ENCODE results near the gene GABRR2.

Gene GABRR2

DNA sequence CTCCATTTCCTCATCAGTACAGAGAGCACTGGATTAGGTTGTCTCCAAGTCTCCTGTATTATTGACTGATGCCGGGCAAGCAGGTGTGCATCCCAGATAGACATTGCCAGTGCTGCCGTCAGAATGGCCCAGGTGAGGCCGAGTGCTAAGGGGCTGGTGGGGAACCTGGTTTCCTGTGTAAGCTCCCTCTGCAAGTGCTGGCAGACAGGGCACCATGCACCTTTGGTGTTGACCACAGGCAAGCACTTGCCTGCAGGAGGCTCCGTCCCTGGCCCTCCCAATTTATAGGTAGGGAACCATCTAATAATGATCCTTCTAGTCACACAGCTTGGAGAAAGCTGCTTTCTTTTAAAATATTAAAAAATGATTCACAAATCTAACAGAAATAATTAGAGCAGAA, 98.7 kb downstream of the GABRR2 start:
- TF ChIP-seq TOX (CRISPR knock-in tag; IDR thresholded peaks at IDR 0.05; ENCODE audit: borderline replicate concordance) (no peak), OSR1 (CRISPR knock-in tag; IDR thresholded peaks at IDR 0.05) (no peak), BACH2 (CRISPR knock-in tag; IDR thresholded peaks at IDR 0.05; ENCODE audit: borderline replicate concordance) (no peak), TCF4 (CRISPR knock-in tag; IDR thresholded peaks at IDR 0.05; ENCODE audit: borderline replicate concordance) (no peak), RARB (CRISPR knock-in tag; IDR thresholded peaks at IDR 0.05) (no peak)
- TF ChIP-seq, protein P1, sequence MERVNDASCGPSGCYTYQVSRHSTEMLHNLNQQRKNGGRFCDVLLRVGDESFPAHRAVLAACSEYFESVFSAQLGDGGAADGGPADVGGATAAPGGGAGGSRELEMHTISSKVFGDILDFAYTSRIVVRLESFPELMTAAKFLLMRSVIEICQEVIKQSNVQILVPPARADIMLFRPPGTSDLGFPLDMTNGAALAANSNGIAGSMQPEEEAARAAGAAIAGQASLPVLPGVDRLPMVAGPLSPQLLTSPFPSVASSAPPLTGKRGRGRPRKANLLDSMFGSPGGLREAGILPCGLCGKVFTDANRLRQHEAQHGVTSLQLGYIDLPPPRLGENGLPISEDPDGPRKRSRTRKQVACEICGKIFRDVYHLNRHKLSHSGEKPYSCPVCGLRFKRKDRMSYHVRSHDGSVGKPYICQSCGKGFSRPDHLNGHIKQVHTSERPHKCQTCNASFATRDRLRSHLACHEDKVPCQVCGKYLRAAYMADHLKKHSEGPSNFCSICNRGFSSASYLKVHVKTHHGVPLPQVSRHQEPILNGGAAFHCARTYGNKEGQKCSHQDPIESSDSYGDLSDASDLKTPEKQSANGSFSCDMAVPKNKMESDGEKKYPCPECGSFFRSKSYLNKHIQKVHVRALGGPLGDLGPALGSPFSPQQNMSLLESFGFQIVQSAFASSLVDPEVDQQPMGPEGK (CRISPR knock-in tag; IDR thresholded peaks at IDR 0.05; ENCODE audit: borderline replicate concordance) = no peak
- TF ChIP-seq, protein P2, sequence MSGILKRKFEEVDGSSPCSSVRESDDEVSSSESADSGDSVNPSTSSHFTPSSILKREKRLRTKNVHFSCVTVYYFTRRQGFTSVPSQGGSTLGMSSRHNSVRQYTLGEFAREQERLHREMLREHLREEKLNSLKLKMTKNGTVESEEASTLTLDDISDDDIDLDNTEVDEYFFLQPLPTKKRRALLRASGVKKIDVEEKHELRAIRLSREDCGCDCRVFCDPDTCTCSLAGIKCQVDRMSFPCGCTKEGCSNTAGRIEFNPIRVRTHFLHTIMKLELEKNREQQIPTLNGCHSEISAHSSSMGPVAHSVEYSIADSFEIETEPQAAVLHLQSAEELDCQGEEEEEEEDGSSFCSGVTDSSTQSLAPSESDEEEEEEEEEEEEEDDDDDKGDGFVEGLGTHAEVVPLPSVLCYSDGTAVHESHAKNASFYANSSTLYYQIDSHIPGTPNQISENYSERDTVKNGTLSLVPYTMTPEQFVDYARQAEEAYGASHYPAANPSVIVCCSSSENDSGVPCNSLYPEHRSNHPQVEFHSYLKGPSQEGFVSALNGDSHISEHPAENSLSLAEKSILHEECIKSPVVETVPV (CRISPR knock-in tag; IDR thresholded peaks at IDR 0.05) = no peak
- TF ChIP-seq, protein P3, sequence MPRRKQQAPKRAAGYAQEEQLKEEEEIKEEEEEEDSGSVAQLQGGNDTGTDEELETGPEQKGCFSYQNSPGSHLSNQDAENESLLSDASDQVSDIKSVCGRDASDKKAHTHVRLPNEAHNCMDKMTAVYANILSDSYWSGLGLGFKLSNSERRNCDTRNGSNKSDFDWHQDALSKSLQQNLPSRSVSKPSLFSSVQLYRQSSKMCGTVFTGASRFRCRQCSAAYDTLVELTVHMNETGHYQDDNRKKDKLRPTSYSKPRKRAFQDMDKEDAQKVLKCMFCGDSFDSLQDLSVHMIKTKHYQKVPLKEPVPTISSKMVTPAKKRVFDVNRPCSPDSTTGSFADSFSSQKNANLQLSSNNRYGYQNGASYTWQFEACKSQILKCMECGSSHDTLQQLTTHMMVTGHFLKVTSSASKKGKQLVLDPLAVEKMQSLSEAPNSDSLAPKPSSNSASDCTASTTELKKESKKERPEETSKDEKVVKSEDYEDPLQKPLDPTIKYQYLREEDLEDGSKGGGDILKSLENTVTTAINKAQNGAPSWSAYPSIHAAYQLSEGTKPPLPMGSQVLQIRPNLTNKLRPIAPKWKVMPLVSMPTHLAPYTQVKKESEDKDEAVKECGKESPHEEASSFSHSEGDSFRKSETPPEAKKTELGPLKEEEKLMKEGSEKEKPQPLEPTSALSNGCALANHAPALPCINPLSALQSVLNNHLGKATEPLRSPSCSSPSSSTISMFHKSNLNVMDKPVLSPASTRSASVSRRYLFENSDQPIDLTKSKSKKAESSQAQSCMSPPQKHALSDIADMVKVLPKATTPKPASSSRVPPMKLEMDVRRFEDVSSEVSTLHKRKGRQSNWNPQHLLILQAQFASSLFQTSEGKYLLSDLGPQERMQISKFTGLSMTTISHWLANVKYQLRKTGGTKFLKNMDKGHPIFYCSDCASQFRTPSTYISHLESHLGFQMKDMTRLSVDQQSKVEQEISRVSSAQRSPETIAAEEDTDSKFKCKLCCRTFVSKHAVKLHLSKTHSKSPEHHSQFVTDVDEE (CRISPR knock-in tag; IDR thresholded peaks at IDR 0.05) = no peak
- no peak for ATAC-seq

DNA sequence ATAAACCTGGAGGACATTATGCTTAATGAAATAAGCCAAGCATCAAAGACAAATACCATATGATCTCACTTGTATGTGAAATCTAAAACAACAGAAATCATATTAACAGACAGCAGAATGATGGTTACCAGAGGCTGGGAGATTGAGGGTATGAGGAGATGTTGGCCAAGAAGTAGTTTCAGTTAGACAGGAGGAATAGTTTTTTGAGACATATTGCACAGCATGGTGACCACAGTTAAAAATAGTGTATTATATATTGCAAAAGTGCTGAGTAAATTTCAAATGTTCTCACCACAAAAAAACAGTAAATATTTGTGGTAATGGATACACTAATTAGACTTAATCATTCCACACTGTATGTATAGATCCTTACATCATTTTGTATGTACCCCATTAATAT, 99.7 kb downstream of the GABRR2 start:
- TF ChIP-seq ARNTL (CRISPR knock-in tag; IDR thresholded peaks at IDR 0.05; ENCODE audit: borderline replicate concordance, low read depth) (no peak), ZNF8 (CRISPR knock-in tag; IDR thresholded peaks at IDR 0.05) (no peak), TCF4 (CRISPR knock-in tag; IDR thresholded peaks at IDR 0.05; ENCODE audit: borderline replicate concordance) (no peak), ESRRG (CRISPR knock-in tag; IDR thresholded peaks at IDR 0.05) (no peak), ISL1 (CRISPR knock-in tag; IDR thresholded peaks at IDR 0.05) (no peak), ZFP30 (CRISPR knock-in tag; IDR thresholded peaks at IDR 0.05) (no peak), ZNF565 (CRISPR knock-in tag; conservative IDR thresholded peaks at IDR 0.05; ENCODE audit: low read depth) (no peak), GLIS3 (CRISPR knock-in tag; IDR thresholded peaks at IDR 0.05) (no peak), RARB (CRISPR knock-in tag; IDR thresholded peaks at IDR 0.05) (no peak), OSR1 (CRISPR knock-in tag; IDR thresholded peaks at IDR 0.05) (no peak)
- TF ChIP-seq, protein P4, sequence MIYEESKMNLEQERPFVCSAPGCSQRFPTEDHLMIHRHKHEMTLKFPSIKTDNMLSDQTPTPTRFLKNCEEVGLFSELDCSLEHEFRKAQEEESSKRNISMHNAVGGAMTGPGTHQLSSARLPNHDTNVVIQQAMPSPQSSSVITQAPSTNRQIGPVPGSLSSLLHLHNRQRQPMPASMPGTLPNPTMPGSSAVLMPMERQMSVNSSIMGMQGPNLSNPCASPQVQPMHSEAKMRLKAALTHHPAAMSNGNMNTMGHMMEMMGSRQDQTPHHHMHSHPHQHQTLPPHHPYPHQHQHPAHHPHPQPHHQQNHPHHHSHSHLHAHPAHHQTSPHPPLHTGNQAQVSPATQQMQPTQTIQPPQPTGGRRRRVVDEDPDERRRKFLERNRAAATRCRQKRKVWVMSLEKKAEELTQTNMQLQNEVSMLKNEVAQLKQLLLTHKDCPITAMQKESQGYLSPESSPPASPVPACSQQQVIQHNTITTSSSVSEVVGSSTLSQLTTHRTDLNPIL (CRISPR knock-in tag; IDR thresholded peaks at IDR 0.05; ENCODE audit: low read depth) = no peak
- TF ChIP-seq, protein P5, sequence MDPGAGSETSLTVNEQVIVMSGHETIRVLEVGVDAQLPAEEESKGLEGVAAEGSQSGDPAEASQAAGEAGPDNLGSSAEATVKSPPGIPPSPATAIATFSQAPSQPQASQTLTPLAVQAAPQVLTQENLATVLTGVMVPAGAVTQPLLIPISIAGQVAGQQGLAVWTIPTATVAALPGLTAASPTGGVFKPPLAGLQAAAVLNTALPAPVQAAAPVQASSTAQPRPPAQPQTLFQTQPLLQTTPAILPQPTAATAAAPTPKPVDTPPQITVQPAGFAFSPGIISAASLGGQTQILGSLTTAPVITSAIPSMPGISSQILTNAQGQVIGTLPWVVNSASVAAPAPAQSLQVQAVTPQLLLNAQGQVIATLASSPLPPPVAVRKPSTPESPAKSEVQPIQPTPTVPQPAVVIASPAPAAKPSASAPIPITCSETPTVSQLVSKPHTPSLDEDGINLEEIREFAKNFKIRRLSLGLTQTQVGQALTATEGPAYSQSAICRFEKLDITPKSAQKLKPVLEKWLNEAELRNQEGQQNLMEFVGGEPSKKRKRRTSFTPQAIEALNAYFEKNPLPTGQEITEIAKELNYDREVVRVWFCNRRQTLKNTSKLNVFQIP (CRISPR knock-in tag; IDR thresholded peaks at IDR 0.05; ENCODE audit: borderline replicate concordance, low read depth) = no peak
- no peak for ATAC-seq

DNA sequence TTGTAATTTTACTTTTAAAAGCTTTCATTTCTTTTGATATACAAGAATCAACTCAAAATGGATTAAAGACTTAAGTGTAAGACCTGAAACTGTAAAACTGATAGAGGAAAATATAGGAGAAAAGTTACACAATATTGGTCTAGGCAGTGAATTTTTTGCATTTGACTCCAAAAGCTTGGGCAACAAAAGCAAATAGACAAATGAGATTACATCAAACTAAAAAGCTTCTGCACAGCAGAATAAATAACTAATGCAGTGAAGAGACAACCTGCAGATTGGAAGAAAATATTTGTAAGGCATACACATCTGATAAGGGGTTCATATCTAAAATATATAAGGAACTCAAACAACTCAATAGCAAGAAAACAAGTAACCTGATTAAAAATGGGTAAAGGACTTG, 100.9 kb downstream of the GABRR2 start:
- no peak for TF ChIP-seq ZFP30 (CRISPR knock-in tag; IDR thresholded peaks at IDR 0.05)
- no peak for TF ChIP-seq ISL1 (CRISPR knock-in tag; IDR thresholded peaks at IDR 0.05)
- no peak for TF ChIP-seq ZNF8 (CRISPR knock-in tag; IDR thresholded peaks at IDR 0.05)
- TF ChIP-seq, protein P1 (CRISPR knock-in tag; IDR thresholded peaks at IDR 0.05; ENCODE audit: borderline replicate concordance) = no peak
- no peak for TF ChIP-seq ZNF70 (CRISPR knock-in tag; IDR thresholded peaks at IDR 0.05)
- no peak for TF ChIP-seq OSR1 (CRISPR knock-in tag; IDR thresholded peaks at IDR 0.05)
- no peak for TF ChIP-seq ESRRG (CRISPR knock-in tag; IDR thresholded peaks at IDR 0.05)
- no peak for TF ChIP-seq ZC3H10 (CRISPR knock-in tag; IDR thresholded peaks at IDR 0.05)
- TF ChIP-seq, protein P2 (CRISPR knock-in tag; IDR thresholded peaks at IDR 0.05) = no peak
- TF ChIP-seq, protein P4 (CRISPR knock-in tag; IDR thresholded peaks at IDR 0.05; ENCODE audit: low read depth) = no peak

More for the DNA sequence above, 100.9 kb downstream of the GABRR2 start:
- no peak for ATAC-seq
